COLO668 (cell line): ENCODE results near the gene MKX.

Experiments used
- DNase-seq: peaks from one replicate; lab custom pipeline; 2025; ENCODE audit not compliant: unreplicated experiment; lab: John Stamatoyannopoulos, UW

The MKX gene, protein sequence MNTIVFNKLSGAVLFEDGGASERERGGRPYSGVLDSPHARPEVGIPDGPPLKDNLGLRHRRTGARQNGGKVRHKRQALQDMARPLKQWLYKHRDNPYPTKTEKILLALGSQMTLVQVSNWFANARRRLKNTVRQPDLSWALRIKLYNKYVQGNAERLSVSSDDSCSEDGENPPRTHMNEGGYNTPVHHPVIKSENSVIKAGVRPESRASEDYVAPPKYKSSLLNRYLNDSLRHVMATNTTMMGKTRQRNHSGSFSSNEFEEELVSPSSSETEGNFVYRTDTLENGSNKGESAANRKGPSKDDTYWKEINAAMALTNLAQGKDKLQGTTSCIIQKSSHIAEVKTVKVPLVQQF

DNA sequence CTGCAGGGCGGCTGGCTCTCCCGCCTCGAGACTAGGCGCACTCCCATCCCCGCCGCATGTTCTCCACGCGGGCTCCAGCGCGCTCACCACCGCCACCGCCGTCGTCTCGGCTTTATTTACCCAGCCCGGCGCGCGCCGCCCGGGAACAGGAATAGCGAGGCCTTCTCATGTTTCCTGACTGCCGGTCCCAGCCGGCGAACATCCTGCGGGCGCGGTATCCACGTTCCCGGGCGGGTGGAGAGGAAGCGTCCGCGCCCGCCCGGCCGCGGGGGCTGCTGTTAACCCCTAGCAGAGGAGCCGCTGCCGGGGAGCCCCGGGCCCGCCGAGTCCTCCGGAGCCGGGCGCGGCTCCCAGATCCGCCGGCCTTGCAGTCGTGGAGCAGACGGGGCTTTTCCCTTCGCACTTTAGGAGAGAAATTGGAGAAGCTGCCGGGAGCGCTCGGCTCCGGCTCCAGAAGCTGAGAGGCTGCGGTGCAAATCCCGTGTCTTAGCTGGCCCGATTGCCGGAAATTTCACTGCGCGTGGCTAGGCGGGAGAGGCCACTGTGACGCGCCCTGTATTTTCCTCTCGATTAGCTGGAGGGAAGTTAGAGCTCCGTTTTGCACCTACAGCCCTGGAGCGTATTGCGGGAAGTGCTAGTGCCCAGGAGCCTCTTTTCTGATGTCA lies at the start of gene MKX:
Gene MKX (minus strand): TSS at position 88 of the 665 bp plus-strand sequence. CDS start 2,404 bp downstream, outside the sequence.
- DNase-seq: peak; percentile 85

DNA sequence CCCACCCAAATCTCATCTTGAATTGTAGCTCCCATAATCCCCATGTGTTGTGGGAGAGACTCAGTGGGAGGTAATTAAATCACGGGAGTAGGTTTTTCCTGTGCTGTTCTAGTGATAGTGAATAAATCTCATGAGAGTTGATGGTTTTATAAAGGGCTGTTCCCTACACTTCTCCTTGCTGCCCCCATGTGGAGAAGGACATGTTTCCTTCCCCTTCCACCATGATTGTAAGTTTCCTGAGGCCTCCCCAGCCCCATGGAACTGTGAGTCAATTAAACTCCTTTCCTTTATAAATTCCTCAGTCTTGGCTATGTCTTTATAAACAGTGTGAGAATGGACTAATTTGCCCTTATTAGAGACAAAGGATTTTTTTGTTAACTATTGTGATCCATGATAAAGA lies 48.5 kb upstream of the MKX start:
- no peak for DNase-seq

DNA sequence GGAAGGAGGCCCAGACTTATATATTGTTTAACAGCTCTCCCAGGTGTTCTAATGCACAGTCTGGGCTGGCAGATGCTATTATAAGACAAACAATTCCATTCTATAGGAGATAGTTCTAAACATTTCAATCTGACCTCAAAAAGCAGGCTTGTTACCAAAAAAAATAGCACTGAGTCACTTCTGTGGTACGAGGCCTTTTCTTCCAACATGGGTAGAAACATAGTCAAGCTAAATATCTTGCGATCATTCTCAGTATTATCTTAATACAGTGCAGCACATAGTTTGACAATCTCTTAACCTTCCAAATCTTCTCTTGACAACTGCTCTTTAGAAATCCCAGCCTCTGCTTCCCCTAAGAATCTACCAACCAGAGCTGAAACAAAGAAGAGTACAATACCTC lies 46.6 kb upstream of the MKX start:
- DNase-seq: no peak

DNA sequence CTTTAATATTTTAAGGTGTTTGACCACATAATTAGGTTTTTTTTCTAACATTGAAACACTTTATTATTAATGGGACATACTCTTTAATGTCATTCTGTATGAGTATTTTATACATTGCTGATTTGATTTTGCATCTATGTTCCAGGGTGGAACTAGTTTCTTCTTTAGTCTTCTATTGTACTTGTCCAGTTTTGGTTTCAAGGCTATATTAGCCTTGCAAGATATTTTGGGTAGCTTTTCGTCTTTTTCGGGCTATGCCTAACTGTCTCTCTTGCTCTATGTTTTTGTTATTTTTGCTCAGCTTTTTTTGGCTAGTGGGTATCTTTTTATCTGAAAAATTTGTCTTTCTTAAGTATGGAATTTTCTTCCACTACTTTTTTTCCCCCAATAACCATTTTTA lies 38.7 kb upstream of the MKX start:
- DNase-seq: no peak

DNA sequence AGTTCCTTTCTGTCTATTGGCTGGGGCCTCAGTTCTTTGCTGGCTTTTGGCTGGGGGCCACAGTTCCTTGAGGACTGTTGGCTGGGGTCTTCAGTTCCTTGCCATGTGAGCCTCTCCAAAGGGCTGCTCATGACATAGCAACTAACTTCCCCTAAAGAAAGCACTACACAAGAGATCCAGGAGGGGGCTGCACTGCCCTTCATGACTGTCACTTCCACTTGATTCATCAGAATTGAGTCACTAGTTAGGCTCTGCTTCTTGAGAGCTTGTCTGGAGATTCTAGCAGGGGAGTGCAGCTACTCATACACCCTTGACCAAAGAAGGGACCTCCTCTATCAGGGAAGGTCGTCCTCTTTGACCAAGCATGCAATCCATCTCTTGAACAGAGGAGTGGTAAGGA lies 38.0 kb upstream of the MKX start:
- DNase-seq: peak; percentile 3

DNA sequence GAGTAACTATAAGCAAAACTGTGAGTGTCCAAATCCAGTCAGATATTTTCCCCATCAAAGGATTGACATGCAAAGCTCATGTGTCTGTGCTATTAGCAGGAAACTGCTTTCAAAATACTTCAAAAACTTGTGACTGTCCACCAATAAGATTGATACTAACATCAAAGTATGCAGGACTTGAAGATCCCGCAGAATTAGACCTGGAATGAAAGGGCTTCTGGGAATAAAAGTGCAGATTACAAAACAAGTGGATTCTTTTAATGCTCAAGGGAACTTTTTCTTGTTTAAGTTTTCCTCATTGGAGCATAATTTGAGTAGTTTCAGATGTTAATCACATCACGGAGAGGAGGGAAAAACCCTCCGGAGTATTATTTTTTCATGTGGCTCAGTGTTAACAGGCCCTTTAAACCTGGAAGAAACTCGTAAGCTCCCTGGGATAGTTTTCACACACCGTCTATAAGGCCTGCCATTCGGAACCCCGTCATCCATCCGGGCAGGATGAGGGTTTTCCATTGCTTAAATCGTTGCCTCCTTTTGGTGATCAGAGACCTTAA lies 33.9 kb upstream of the MKX start:
- no peak for DNase-seq

DNA sequence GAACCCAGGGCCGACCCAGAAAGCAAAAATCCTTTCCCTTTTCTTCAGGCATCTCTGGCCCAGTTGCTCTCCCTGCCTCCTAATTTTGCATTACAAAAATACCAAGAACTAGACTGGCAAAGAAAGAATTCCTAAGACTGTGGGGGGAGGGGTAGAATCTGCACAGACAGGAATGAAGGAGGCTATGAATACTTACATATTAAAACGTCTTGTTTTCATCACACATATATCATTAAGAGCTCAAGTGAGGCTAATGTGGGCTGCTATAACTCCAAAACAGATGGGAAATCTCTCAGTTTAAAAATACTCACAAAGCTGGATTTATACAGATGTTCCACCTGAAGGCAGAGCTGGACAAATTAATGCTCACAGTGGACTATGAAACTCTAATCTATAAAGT lies 29.2 kb upstream of the MKX start:
- no peak for DNase-seq

DNA sequence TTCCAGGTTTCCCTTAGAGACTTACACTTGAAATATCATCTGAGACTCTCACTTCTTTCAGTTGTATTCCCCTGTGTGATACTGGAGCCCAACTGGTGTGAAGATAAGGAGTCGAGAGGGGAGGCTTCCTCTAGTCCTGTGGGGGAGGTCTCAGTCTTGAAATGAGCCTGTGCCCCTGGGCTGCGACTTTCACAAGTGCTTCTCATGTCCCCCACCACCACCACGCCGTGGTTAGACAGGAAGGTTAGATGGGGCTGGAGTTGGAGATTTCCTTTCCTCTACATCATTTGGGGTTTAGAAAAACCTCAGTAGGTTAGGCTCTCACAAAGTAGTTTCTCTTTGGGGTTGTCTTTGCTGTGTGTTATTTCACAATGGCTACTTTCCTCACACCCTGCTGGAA lies 25.6 kb upstream of the MKX start:
- DNase-seq: no peak

DNA sequence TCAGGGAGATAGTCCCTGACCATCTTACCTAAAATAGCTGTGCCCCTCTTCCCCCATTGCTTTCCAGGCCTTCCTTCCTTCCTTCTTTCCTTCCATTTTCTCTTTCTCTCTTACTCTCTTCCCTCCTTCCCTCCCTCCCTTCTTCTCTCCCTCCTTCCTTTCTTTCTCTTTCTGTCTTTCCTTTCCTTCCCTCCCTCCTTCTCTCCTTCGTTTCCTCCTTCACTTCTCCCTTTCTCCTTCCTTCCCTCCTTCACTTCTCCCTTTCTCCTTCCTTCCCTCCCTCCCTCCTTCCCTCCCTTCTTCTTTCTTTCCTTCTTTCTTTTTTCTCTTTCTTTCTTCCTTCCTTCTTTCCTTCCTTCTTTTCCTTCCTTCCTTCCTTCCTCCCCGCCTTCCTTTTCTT lies 24.6 kb upstream of the MKX start:
- DNase-seq: no peak

DNA sequence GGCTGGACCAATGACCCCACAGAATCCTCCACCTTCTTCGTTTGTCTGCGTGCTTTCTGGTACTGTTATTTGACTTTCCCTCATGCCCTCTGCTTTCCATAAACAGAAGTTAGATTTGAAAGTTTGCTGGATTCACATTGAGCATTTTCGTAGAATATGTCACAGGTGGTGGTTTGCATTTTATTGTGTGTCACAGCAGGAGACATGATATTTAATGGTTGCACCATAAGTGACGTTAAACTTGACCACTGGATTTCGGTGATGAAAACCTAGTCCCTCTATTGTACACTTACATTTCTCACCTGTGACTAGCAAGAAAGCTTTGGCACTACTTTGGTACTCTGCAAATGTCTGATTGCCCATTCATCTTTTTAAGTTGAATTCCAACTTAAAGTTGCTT lies 15.2 kb upstream of the MKX start:
- no peak for DNase-seq

DNA sequence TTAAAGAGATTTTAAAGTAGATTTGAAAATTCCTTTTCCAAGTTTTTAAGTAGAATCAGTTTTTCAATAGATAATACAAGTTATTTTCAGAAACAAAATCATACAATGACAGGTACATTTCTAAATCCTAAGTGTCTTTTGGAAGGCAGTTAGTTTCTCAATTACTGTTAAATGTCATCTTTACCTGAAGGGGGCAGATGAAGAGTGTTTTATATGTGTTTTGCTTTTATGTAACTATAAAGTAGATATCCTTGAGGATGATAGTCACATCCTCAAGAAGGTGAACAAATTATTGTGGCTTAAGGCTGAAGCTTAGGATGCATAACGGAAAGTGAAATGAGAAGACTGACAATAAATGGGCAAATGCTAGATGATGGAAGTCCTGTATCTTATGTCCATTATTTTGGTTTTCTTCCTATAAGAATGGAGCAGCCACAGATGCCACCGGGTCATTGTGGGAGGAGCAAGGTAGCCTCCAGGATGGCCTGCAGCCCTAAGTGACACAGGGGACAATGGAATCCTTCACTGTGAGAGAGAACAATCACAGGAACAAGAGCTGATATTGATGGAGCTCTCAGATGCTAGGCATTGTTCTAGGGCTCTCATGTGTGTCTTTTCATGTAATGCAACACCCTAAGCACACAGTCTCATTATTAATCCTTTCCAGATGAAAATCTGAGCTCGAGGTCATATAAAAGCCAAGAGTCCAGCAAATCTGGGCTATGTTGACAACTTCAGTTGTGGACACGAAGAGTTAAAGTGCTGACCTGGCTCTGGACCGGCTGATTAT lies 14.1 kb upstream of the MKX start:
- DNase-seq: no peak

DNA sequence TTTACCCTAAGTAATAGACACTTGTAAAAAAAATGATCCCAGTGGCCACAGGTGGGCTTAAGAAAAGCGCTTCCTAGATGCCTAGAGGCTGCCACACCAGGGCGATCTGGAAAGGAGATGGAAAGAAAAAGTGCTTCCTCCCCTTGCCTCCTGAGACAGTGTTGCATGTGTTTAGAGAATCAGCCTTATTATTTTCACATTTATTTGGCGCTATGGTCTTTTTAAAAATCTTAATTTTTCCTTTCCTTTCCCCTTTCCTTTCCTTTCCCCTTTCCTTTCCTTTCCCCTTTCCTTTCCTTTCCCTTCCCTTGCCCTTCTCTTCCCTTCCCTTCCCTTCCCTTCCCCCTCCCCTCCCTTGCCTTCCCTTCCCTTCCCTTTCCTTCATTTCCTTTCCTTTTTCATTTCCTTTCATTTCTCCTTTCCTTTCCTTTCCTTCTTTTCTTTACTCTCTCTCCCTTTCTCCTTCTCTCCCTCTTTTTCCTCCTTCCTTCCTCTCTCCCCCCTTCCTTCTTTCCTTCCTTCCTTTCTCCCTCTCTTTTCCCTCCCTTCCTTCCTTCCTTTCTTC lies 7.1 kb upstream of the MKX start:
- DNase-seq: no peak

DNA sequence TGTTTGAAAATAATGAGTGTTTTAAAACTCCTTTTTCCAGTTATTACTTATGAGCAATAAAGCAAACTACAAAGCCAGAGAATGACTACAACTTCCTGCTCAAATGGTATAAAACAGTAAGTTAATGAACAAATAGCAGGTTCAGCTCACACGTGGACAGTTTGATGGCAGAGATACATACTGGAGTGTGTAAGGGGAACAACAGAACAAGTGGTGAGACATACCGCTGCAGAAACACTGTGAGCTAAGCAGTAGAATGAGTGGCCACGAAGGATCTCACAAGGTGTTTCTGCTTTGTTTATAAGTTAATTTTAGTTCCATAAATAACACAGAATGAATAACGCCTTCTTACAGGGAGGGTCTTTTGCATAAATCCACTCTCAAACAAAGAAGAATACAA lies 3.0 kb upstream of the MKX start:
- DNase-seq: no peak

DNA sequence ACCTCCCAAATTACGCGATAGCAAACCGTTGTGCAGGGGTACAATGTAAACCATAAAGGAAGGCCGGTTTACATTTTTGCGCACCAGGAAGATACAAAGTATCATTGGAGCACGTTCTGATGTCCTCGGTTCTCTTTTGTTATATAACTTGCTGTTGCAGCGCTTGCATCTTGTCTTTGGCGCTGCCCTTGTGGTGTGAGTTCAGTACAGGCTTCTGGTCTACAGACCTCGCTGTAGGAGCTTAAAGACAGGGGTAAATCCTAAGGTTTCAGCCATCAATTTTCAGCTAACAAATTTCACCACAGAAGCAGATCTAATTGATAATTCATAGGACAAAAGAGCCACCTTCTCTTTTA lies 1.5 kb upstream of the MKX start:
- no peak for DNase-seq

DNA sequence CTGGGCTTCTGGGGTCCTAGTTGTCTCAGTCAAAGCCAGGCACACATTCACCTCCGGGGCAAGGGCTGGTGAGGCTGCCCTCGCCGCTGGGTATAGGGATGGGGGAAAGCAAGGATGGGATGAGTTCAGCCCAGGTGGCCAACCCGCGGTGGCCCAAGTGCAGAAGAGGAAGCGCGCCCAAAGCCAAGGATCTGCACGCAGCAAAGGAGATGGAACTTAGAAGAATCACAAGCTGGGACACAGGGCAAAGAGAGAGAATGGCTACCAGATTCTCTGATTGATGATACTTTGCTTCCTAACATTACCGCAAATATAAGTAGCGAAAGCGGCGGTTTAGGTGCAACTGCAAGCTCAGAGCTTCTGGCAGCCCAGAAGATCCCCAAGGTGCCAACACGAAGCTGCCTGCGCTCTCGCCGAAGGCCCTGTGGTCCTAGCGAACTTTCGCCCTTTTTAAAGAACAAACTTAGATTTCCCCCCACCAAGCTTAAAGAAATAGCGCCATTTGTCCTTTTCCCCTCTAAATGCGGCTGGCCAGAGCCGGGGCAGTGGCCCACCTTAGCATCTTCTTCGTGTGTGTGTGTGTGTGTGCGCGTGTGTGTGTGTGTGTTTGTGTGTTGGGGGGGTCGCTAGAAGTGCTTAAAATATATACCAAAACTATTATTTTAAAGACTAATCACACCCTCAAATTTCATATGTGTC lies 927 bp upstream of the MKX start:
- no peak for DNase-seq

DNA sequence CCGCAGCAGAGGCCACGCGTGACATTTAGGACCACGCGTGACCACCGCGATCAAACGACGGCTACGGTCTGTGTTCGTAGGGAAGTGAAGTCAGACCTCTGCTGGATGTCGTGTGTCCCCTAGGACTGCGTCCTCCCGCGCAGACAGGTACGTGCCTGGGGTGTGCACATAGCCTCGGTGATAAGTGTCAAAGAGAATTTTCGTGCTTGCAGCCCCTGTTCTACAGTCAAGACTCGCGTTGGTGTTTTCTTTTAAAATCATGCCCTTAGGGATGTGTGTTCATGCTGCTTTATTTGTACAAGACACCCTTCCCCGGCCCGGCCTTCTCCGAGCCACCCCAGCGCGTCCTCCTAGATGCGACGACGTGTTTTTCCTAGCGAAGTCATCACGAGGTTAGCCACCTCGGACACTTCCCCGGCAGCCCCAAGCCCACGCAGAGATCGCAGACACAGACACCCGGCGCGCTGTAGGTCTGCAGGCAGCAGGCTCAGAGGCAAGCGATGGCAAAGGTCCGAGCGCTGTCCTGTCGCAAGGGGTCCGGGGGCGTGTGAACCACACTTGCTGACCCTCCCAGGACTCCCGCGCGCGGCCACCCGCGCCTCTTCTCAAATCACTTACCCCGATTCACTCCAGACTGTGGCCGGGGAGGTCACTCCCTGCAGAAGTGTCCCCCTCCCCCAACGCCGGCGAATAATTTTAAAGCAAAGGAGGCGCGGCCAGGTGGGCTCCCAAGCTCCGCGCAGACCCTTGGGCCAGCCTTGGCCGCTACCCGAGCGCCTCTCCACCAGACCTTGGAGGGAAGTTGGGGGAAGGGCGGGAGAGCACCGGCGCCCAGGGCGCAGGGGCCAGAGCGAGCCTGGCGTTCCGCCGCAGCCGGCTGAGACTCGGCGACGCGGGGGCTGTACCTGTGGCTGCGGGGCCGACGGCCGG lies 552 bp downstream of the MKX start:
- DNase-seq: peak; percentile 31

DNA sequence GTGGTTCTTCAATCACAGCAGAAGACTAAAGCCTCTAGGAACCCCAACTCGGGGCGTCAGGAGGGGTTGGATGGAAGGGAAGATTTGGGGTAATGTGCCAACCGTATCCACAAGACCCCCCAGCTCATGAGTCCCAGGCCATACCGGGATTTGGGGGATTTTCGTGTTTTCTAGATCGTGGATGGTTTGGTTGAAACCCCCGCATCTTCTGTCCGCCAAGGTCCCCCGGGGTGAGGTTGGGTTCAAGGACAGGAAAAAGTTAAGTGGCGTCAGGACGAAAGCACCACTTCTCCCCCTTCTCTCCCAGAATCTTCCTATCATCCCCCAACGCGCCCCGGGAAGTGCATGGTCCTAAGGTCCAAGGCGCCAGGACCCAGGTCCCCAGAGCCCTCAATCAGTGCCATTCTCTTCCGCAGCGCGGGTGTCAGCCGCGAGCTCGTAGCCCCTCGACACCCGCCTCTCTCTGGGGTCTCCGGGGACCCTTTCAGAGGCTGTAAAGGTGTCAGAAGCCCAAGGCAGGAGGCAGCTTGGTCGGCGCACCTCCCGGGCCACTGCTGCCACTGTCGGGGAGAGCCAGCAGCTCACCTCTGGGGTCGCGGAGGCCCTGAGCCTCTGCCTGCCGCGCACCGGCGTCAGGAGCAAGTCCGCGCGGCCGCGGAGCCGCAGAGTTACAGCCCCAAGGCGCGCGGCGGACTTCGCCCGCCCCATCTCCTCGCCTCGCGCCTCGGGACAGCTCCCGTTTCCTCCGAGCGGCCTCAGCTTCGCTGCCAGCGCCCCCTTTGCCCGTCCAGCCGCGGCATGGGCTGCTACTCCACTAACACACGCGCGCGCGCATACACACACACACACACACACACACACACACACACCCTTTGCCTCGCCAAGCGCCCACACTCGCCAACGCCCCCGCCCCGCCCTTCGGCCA lies 1.5 kb downstream of the MKX start:
- DNase-seq: peak; percentile 41

DNA sequence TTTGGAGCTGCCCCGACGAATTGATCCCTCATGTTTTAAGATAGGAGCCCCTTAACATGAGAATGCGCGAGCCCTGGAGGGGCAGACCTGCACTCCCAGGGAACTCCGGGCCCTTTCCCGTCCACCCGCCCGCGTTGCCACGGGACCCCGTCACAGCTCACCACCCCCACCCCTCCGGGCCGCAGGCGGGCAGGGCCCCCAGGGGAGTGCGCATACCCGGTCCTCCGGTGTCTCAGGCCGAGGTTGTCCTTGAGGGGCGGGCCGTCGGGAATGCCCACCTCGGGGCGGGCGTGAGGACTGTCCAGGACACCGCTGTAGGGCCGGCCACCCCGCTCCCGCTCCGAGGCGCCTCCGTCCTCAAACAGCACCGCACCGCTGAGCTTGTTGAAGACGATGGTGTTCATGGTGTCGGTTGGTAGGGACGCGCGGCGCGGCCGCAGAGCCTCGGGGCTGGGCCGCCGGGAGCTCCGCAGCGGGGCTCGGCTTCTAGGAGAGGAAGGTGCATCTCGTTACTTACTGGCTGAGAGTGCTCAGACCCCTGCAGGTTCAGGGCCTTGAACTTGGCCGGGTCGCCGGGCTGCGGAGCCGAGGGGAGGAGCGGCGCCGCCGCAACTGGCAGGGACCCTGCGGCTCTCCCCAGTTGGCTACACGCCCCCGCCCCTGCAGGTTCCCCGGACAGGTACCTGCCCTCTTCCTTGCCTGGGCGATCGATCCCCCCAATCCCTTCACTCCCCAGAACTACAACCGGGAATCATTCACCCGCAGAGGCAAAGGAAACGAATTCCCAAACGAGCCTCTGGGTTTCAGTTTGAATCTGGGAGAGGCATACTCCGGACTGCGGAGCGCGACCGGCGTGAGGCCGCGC lies 2.4 kb downstream of the MKX start:
- DNase-seq: peak; percentile 41
